Thoracic aorta (tissue), 2 donors: ENCODE measurements around the gene GALNT16. TPM values are rescaled to one million over a fixed set of nuclear protein-coding genes. Genes with fewer than 3 reads are reported as not detected.

Source experiments
- ATAC-seq: fragments of 150-250 bp; one replicate; pipeline ENCODE4 v1.8.0; 2017; ENCODE audit warnings: low read depth; ENCODE audit not compliant: insufficient number of reproducible peaks, low FRiP score
- DNase-seq: peaks from one replicate; pipeline ENCODE4 v3.0.0-alpha.2; 2020; ENCODE audit warnings: low spot score
- H3K27ac ChIP-seq, 2 donors: fragments of 200-600 bp; sonication (generic); 1 replicate in 1 of 2; 2 replicates in 1 of 2; pipeline ENCODE4 v1.5.1; 2016; ENCODE audit warnings: mild to moderate bottlenecking in 2 of 2, moderate library complexity in 2 of 2
- H3K27me3 ChIP-seq: fragments of 200-600 bp; sonication (generic); replicated peaks from 2 replicates; pipeline ENCODE4 v1.6.0; 2016; ENCODE audit warnings: mild to moderate bottlenecking; ENCODE audit not compliant: insufficient read depth
- H3K36me3 ChIP-seq: fragments of 200-600 bp; sonication (generic); one replicate; pipeline ENCODE4 v1.5.1; 2016
- H3K4me1 ChIP-seq, 2 donors: fragments of 200-600 bp; sonication (generic); 1 replicate in 1 of 2; 2 replicates in 1 of 2; pipeline versions ENCODE4 v1.5.1 to v1.6.0; 2016; ENCODE audit warnings: low read depth in 2 of 2, mild to moderate bottlenecking in 1 of 2; ENCODE audit not compliant: control insufficient read depth in 1 of 2
- H3K4me3 ChIP-seq: fragments of 200-600 bp; sonication (generic); 2 replicates; pipeline ENCODE4 v1.5.1; 2016; ENCODE audit warnings: mild to moderate bottlenecking
- H3K9me3 ChIP-seq: fragments of 200-600 bp; sonication (generic); 2 replicates; pipeline ENCODE4 v1.5.1; 2016
- CTCF ChIP-seq: fragments of 200-600 bp; sonication (generic); IDR thresholded peaks from one replicate; pipeline ENCODE4 v1.5.1; 2019; ENCODE audit warnings: antibody characterized with exemption
- total RNA-seq, 2 donors: library from RNA; depleted of rRNA; stranded (reverse); fragments of >200 nt; gene quantifications; one replicate each; pipeline versions ENCODE4 v1.1.0 to v1.2.3, GENCODE V29; 2016

Gene GALNT16
- total RNA-seq, 2 donors from 2014 or later: 12.1 to 15.8 TPM

DNA sequence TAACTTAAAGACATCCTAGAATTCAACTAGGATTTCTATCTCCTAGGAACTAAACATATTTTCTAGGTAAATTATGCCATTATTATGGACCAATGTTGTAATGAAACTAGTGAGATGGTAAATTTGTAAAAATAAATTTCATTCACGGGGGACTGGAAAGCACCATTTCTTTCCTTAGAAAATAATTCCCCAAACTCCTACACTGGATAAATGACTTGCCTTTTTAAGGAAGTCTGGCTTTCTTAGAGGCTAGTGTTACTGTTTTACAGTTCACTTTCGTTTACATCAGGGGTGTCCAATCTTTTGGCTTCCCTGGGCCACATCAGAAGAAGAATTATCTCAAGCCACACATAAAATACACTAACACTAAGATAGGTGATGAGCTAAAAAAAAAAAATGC is 141.9 kb downstream of the GALNT16 start:
- no peak for ATAC-seq
- Histone ChIP-seq H3K4me1 (peaks cover 27 to 44% of the 10 kb centered on the region in 2 donors), H3K9me3 (no peaks in the 10 kb centered on the region), H3K27me3 (no peaks in the 10 kb centered on the region), H3K36me3 (no peaks in the 10 kb centered on the region), H3K4me3 (no peak overlapping the region), H3K27ac (no peak overlapping the region)
- TF ChIP-seq CTCF: no peak
- no peak for DNase-seq

DNA sequence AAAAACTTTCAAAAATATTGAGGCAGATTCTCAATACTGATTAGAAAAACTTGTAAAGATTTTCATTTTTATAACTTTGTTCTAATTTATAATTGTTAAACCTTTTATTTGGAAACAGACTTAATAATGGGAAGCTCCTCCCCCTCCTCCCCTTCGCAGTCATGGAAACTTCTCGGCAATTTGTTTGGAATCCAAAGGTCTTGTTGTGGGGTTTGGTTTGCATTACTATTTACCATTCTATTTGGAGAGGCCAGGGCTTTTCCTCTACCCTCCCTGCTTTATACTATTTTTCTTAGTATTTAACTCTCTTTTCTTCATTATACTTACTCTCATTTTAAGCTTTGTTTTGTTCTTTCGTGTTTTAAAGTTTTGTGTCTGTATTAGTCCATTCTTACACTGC is 144.5 kb downstream of the GALNT16 start:
- no peaks in the 10 kb centered on the region for H3K36me3 ChIP-seq
- H3K4me1 ChIP-seq: peaks cover 17 to 32% of the 10 kb centered on the region in 2 donors
- no peaks in the 10 kb centered on the region for H3K9me3 ChIP-seq
- no peak overlapping the region for H3K27ac ChIP-seq
- ATAC-seq (no peak), DNase-seq (no peak)
- TF ChIP-seq CTCF: no peak
- no peak overlapping the region for H3K4me3 ChIP-seq
- no peaks in the 10 kb centered on the region for H3K27me3 ChIP-seq

DNA sequence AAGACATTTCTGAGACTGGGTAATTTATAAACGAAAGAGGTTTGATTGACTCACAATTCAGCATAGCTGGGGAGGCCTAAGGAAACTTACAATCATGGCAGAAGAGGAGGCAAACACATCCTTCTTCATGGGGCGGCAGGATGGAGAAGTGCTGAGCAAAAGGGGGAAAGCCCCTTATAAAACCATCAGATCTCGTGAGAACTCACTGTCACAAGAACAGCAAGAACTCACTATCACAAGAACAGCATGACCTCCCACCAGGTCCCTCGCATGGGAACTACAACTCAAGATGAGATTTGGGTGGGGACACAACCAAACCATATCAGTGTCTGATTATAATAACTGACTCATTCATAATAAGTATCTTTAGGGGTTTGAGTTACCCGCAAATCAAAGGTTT is 144.9 kb downstream of the GALNT16 start:
- ATAC-seq (no peak), DNase-seq (no peak)
- Histone ChIP-seq H3K4me1 (peaks cover 13 to 28% of the 10 kb centered on the region in 2 donors), H3K9me3 (no peaks in the 10 kb centered on the region), H3K36me3 (no peaks in the 10 kb centered on the region), H3K4me3 (no peak overlapping the region), H3K27ac (no peak overlapping the region), H3K27me3 (no peaks in the 10 kb centered on the region)
- no peak for TF ChIP-seq CTCF

DNA sequence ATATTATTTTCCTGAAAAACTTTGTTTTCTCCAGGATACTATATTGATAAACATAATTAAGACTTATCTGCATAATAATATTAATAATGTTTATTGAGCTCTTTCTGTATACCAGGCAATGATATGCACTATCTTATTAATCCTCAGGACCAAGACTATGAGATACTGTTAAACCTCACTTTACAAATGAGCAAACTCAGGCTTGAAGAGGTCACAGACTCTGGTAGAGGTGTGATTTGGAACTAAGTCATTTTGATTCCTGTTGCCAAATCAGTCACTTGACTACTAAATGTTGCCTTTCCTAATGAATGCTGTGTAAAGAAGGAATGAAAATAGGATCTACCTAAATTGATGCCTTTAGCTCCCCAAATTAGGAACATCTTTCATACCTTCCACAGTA is 145.8 kb downstream of the GALNT16 start:
- Histone ChIP-seq H3K27ac (no peak overlapping the region), H3K9me3 (no peaks in the 10 kb centered on the region), H3K4me1 (peaks cover 4 to 19% of the 10 kb centered on the region in 2 donors), H3K27me3 (no peaks in the 10 kb centered on the region), H3K4me3 (no peak overlapping the region), H3K36me3 (no peaks in the 10 kb centered on the region)
- ATAC-seq: no peak
- DNase-seq: no peak
- no peak for TF ChIP-seq CTCF

Other genes with a start within 250 kb of the GALNT16 start
- gene DCAF5, start 107.0 kb upstream of the GALNT16 start, total RNA-seq: 10 to 100 TPM; 37.6 to 42.0 TPM
- 10 to 100 TPM; 10.4 to 10.9 TPM for gene EXD2, start 68.7 kb upstream of the GALNT16 start, total RNA-seq
- 10 to 100 TPM; 55.5 to 55.9 TPM for gene ERH, start 138.1 kb downstream of the GALNT16 start, total RNA-seq
- gene SLC39A9, start 138.5 kb downstream of the GALNT16 start, total RNA-seq: 10 to 100 TPM; 44.3 to 58.8 TPM
- gene PLEKHD1, start 224.6 kb downstream of the GALNT16 start, total RNA-seq: under 1 TPM; 0.14 to 0.49 TPM